ENCODE data around the gene TEKTIP1.

Gene TEKTIP1

DNA sequence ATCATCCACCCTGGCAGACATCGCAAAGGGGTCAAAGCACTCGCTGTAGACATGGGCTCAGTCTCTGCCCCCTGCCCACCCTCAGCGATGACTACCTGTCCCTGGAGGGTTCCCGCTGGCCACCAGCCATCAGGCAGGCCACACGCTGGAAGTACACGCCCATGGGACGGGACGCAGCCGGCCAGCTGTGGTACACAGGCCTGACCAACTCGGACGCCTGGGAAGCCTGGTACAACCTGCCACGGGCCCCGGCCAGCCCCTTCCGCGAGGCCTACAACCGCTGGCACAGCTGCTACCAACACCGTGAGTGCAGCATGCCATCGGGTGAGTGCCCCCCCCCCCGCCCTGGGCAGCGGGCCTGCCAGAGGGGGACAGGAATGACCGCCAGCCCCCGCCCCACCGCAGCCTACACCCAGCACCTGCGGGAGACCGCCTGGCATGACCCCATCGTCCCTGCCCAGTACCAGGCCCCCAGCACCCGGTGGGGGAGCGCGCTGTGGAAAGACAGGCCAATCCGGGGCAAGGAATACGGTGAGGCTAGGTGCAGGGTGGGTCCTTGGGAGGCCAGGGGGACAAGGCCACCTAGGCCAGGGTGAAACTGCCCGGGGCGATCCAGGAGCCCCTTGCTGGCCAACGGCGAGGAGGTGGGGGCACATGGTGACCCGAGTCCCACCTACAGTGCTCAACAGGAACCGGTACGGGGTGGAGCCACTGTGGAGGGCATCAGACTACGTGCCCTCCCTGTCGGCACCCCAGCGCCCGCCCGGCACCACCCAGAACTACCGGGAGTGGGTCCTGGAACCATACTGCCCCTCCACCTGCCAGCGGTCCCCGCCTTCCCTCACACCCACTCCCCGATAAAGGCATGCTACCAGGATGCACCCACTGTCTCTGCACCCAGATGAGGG, 4.4 kb downstream of the TEKTIP1 start:
- no peak for TF ChIP-seq CTCF (IDR thresholded peaks at IDR 0.05; ENCODE audit: low read length, missing control alignments)
- no peak for DNase-seq (ENCODE audit: low read depth)
- no peak overlapping the region for H3K4me3 ChIP-seq (replicated peaks; ENCODE audit: low read depth, low read length)

- TF ChIP-seq CTCF (IDR thresholded peaks at IDR 0.05; ENCODE audit: low read length, missing control alignments) = no peak
- no peak for DNase-seq (ENCODE audit: low read depth)
- no peak overlapping the region for H3K4me3 ChIP-seq (replicated peaks; ENCODE audit: low read depth, low read length)
Measured at GRCh38 chr19:3544058-3544376, 5.0 kb downstream of the TEKTIP1 start.

- H3K4me3 ChIP-seq (replicated peaks; ENCODE audit: low read depth, low read length) = no peak overlapping the region
- TF ChIP-seq CTCF (IDR thresholded peaks at IDR 0.05; ENCODE audit: low read length, missing control alignments) = peak; percentile 89
- DNase-seq (ENCODE audit: low read depth) = peak; percentile 58
Measured at GRCh38 chr19:3544742-3545668, 6.0 kb downstream of the TEKTIP1 start.

DNA sequence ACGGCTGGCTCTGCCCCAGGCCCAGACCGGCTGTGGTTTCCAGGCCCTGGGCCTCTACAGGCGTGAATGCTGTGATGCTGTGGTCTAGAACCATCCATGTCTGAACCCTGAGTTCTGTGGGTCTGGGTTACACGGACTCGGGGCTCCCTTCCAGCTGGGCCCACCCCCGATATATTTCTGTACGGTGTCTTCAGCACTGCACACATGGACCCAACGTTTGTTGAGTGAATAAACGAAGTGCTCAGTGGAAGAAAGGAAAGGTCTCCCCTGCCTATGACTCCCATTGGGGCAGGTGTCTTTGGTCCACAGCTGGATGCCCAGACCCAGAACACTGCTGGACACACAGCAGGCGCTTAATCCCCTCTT, 6.7 kb downstream of the TEKTIP1 start:
- TF ChIP-seq CTCF (IDR thresholded peaks at IDR 0.05; ENCODE audit: low read length, missing control alignments) = no peak
- no peak for DNase-seq (ENCODE audit: low read depth)
- H3K4me3 ChIP-seq (replicated peaks; ENCODE audit: low read depth, low read length) = no peak overlapping the region

GRCh38 chr19:3546119-3546518, 7.1 kb downstream of the TEKTIP1 start:
- DNase-seq (ENCODE audit: low read depth) = no peak
- TF ChIP-seq CTCF (IDR thresholded peaks at IDR 0.05; ENCODE audit: low read length, missing control alignments) = no peak
- H3K4me3 ChIP-seq (replicated peaks; ENCODE audit: low read depth, low read length) = no peak overlapping the region

GRCh38 chr19:3547301-3547731, 8.3 kb downstream of the TEKTIP1 start:
- peak; percentile 17 for DNase-seq (ENCODE audit: low read depth)
- no peak overlapping the region for H3K4me3 ChIP-seq (replicated peaks; ENCODE audit: low read depth, low read length)
- TF ChIP-seq CTCF (IDR thresholded peaks at IDR 0.05; ENCODE audit: low read length, missing control alignments) = peak; percentile 56
